Measurements from ENCODE around the gene OR6C70. TPM values are rescaled to one million over a fixed set of nuclear protein-coding genes. Genes with fewer than 3 reads are reported as not detected.
"Not testable (repeated sequence)": the region's sequence is repeated elsewhere in the genome, so short reads cannot be mapped to it uniquely, and the experiment has no call there.

The OR6C70 gene
- total RNA-seq, 1 experiment from 2014 or later = not detected

DNA sequence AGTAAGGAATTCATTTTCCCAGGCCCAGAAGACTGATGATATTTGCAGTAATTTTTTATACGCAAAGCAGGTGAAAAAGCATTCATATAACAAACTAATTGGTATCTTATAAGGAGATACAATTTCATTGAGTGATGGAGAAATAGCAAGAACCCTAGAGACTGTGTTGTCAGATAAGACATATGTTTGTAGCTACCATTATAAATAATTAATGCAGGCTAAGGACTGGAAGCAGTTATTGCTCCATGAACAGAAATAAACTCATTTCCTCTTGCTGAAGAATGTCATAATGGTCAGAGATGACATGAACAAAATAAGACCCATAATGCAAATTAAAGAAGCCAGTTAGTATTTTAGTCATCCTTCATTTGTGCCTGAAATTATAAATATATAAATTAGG lies 24.6 kb downstream of the OR6C70 start:
- no peak for DNase-seq
- Histone ChIP-seq H3K27me3 (ENCODE audit: control insufficient read depth, insufficient read depth, low read length) (no peaks in the 10 kb centered on the region), H3K4me3 (ENCODE audit: insufficient read depth, low read depth, low read length) (no peak overlapping the region), H3K36me3 (replicated peaks; ENCODE audit: control insufficient read depth, insufficient read depth, low read length) (no peaks in the 10 kb centered on the region)

DNA sequence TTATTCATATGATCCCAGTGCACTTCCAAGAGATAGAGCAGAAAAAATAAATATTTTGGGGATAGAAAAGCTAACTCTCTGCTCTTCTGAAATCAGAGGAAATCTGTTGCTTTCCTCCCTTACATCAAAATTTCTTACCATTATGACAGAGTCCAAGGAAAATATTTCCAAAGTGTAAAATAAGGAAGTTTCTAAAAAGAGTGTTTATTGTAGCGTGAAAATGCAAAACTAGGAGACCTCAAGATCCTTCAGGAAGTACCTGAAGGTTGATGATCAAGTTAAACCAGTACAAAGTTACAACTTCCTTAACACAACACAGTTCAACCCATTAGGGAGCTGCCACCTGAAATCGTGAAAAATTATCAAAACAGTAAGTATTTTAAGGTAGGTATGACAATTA lies 26.2 kb downstream of the OR6C70 start, which contains the start of gene OR6C2:
OR6C2 (plus strand) TSS at position 301 of the 400 bp plus-strand sequence. CDS start 8,138 bp downstream, outside the sequence.
- no peak for DNase-seq
- Histone ChIP-seq H3K4me3 (ENCODE audit: insufficient read depth, low read depth, low read length) (no peak within 1 kb of the TSS), H3K27me3 (ENCODE audit: control insufficient read depth, insufficient read depth, low read length) (no peaks in the 10 kb centered on the region), H3K36me3 (replicated peaks; ENCODE audit: control insufficient read depth, insufficient read depth, low read length) (no peaks in the 10 kb centered on the region)

DNA sequence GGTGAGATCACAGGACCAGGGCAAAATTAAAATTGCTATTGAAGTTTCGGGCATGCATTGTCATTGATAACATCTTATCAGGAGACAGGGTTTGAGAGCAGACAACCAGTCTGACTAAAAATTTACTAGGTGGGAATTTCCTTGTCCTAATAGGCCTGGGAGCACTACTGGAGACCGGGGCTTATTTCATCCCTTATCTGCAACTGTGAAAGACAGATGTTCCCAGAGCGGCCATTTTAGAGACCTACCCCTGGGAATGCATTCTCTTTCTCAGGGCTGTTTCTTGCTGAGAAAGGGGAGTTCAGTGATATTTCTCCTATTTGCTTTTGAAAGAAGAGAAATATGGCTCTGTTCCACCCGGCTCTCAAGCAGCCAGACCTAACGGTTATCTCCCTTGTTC lies 28.7 kb downstream of the OR6C70 start:
- not testable (repeated sequence) for DNase-seq; H3K4me3 ChIP-seq (ENCODE audit: insufficient read depth, low read depth, low read length); H3K36me3 ChIP-seq (replicated peaks; ENCODE audit: control insufficient read depth, insufficient read depth, low read length); H3K27me3 ChIP-seq (ENCODE audit: control insufficient read depth, insufficient read depth, low read length)

DNA sequence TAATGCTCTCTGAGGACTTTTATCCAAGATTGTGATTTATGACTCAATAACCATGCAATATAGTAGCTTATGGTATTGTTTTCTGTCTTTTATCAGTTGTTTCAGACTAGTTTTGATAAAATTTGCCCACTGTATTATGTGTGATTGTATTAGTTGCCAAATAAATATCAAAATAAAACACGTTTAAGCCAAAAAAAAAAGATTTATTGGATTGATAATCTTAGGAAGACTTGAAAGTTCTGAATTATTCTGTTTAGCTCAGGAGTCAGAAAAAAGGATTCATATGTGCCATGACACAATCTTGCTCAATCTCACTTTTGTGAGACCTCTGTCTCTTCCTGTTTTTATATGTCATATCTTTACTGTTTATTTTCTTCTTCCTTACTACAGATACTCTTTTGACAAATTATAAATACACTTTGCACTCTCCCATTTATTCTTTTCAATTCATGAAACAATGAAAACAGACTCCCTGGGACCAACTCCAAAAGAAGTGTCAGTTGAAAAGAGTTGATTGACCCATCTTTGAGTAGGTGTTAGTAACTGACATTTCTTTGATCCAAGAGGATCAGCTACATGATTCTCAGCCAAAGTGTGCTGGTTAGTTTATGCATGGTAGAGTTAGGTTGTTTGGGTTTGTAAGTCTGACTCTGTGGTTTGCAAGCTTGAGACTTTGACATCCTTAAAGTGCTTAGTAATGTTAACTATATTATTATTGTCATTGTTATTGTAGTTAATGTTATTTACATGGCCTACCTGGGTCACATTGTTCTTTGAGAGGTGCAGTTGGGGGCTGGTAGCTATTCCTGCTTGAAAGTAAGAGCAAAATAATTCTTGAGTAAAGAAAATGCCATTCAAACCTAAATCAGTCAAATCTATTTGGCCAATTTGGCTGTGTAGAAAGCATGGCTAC lies 41.4 kb downstream of the OR6C70 start:
- no peaks in the 10 kb centered on the region for H3K36me3 ChIP-seq (replicated peaks; ENCODE audit: control insufficient read depth, insufficient read depth, low read length)
- no peak for DNase-seq
- H3K27me3 ChIP-seq (ENCODE audit: control insufficient read depth, insufficient read depth, low read length) = no peaks in the 10 kb centered on the region
- H3K4me3 ChIP-seq (ENCODE audit: insufficient read depth, low read depth, low read length) = no peak overlapping the region

DNA sequence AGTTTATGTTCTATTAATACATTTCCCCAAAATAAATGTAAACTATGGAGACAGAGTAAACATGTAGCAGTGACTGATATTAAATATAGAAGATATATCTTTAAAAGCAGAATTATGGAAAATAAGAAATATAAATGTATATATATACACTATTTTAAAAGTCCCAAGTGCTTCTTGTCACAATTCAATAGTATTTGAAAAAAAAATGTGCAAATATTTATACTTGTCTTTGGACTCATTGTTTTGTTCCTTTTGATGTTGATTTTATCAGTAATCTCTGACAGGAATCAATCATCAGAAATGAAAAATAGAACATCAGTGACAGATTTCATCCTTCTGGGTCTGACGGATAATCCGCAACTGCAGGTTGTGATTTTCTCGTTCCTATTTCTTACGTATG lies 44.0 kb downstream of the OR6C70 start, which contains the start of gene OR6C76:
OR6C76 (plus strand) TSS at position 301 of the 400 bp plus-strand sequence; CDS start at position 301, 0 bp downstream.
- no peak within 1 kb of the TSS for H3K4me3 ChIP-seq (ENCODE audit: insufficient read depth, low read depth, low read length)
- no peaks in the 10 kb centered on the region for H3K36me3 ChIP-seq (replicated peaks; ENCODE audit: control insufficient read depth, insufficient read depth, low read length)
- no peaks in the 10 kb centered on the region for H3K27me3 ChIP-seq (ENCODE audit: control insufficient read depth, insufficient read depth, low read length)
- DNase-seq = no peak

DNA sequence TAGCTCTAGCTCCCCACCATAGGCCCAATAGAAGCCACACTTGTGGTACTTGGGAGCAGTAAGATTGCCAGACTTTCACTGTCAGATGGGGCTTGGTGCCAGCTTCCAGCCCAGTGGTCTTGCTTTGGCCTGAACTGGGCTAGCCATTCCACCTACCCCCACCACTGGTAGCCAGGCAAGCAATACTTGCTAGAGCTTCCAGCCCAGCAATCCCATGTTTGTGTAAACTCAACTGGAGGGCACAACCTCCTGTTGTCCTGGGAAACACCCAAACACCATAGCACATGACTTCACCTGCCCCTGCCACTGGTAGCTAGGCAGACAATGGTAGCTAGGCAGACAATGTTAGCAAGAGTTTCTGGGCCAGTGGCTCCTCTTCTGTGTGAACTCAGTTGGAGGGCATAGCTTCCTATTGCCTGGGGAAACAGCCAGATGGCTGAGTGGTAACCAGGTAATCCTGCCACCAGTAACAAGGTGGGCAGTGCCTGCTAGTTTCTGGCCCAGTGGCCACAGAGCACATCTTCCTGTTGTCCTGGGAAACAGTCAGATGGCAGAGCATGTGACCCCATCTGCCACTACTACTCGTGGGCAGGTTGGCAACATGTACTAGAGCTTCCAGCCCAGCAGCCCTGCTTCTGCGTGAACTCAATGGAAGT lies 49.5 kb downstream of the OR6C70 start:
- Histone ChIP-seq H3K27me3 (ENCODE audit: control insufficient read depth, insufficient read depth, low read length) (no peaks in the 10 kb centered on the region), H3K4me3 (ENCODE audit: insufficient read depth, low read depth, low read length) (no peak overlapping the region), H3K36me3 (replicated peaks; ENCODE audit: control insufficient read depth, insufficient read depth, low read length) (no peaks in the 10 kb centered on the region)
- no peak for DNase-seq

Other genes starting within 250 kb of the OR6C70 start
- not detected in 2 replicates for gene OR10A7, start 249.1 kb downstream of the OR6C70 start, total RNA-seq (2014; rRNA removed; shearing (Covaris generic))
- gene OR6C74, start 225.5 kb downstream of the OR6C70 start, total RNA-seq (2014; rRNA removed; shearing (Covaris generic)) = not detected in 2 replicates
- not detected in 2 replicates for gene OR6C6, start 173.6 kb downstream of the OR6C70 start, total RNA-seq (2014; rRNA removed; shearing (Covaris generic))
- not detected in 2 replicates for gene OR6C1, start 155.8 kb downstream of the OR6C70 start, total RNA-seq (2014; rRNA removed; shearing (Covaris generic))
- gene OR6C3, start 139.4 kb downstream of the OR6C70 start, total RNA-seq (2014; rRNA removed; shearing (Covaris generic)) = not detected in 2 replicates
- not detected in 2 replicates for gene OR6C75, start 107.2 kb downstream of the OR6C70 start, total RNA-seq (2014; rRNA removed; shearing (Covaris generic))
- not detected in 2 replicates for gene OR6C65, start 69.6 kb downstream of the OR6C70 start, total RNA-seq (2014; rRNA removed; shearing (Covaris generic))
- not detected in 2 replicates for gene OR6C76, start 43.9 kb downstream of the OR6C70 start, total RNA-seq (2014; rRNA removed; shearing (Covaris generic))
- not detected in 2 replicates for gene OR6C2, start 26.1 kb downstream of the OR6C70 start, total RNA-seq (2014; rRNA removed; shearing (Covaris generic))
- not detected in 2 replicates for gene OR6C68, start 22.2 kb upstream of the OR6C70 start, total RNA-seq (2014; rRNA removed; shearing (Covaris generic))
- not detected in 2 replicates for gene OR6C4, start 79.5 kb upstream of the OR6C70 start, total RNA-seq (2014; rRNA removed; shearing (Covaris generic))
- not detected in 2 replicates for gene OR2AP1, start 102.3 kb upstream of the OR6C70 start, total RNA-seq (2014; rRNA removed; shearing (Covaris generic))
- not detected in 2 replicates for gene OR10P1, start 166.8 kb upstream of the OR6C70 start, total RNA-seq (2014; rRNA removed; shearing (Covaris generic))
- gene ITGA7, start 237.8 kb upstream of the OR6C70 start, total RNA-seq (2014; rRNA removed; shearing (Covaris generic)) = 38.0 and 46.1 TPM in 2 replicates
- 59.6 and 76.9 TPM in 2 replicates for gene BLOC1S1, start 245.9 kb upstream of the OR6C70 start, total RNA-seq (2014; rRNA removed; shearing (Covaris generic))

Data from H7 (cell line).